NCI-H2029 treated with DMSO at 0.1 percent for 48 hours (cell line): ENCODE measurements around the gene TOP2A.
A peak's percentile ranks its signal among the peaks of the same experiment; 100 is the strongest.

Source experiments
- DNase-seq: peaks from one replicate; lab custom pipeline; 2025; lab: John Stamatoyannopoulos, UW

Gene TOP2A

DNA sequence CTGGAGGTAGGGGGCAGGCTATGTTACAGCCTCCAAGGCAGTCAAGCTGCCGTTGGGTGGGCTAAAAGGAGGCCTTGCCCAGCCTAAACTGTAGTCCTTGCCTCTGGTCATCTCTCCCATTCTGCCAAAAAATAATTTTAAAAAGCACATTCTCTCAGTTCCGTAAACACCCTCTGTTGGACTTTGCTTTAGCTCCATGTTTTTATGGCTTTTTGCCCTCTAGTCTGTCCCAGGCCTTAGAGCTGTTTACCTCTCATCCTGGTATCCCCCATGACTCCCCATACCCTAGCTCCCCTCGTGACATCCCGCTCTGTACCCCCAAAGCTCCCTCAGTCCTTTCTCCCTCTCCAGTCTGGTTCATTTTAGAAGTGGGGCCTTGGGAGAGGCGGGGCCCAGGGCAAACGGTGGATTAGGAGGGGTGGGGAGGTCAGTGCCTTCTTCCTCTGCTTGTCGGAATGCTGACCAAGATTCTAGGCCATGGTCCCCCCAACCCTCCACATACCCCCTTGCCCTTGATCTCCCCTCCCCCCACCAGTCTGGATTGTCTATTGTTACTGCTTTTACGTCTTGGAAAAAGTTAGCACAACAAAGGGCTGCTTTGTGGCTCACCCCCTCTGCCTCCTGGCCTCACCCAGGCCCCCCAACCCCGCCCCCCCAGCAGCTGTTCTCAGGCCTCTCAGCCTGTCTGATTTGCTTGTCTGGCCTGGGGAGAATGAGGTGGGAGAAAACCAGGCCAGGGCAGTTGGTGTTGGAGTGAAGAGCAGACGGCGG lies 71.5 kb downstream of the TOP2A start:
- no peak for DNase-seq

DNA sequence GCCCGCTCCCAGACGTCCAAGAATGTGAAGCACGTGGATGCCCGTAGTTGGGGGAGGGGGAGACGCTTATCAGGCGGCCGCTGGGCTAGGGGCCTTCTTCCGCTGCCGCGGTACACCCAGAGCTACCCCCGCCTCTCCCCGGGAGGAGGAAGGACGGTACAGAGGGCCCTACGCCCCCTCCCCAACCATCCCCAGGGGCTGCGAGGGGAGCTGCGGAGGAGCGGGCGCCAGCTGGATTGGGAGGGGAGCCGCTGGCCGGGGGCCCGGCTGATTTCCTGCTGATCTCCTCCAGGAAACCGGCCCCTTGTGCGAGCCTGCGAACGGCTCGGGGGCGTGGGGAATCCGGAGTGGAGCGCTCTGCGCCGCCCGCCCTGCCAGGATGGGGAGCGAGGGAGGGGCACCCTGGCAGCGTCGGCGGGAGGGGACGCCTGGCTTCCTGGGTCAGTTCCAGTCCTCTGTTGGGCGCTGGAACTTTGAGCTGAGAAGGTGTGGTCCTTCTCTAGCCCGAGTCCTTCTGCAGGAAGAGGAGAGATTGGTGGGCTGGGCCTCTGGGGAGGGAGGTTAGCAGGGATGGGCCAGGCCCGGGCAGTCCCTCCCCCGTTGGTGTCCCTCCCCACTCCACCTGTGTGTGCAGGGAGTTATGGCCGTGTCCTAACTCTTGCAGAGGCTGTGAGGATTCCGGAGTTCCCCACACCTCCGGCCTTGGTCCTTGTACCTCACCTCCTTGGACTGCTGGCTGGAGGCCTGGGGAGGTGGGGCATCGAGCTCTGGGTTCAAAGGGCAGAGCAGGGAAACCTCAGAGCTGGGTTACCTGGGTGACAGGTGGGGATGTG lies 72.3 kb downstream of the TOP2A start:
- DNase-seq, result no peak

DNA sequence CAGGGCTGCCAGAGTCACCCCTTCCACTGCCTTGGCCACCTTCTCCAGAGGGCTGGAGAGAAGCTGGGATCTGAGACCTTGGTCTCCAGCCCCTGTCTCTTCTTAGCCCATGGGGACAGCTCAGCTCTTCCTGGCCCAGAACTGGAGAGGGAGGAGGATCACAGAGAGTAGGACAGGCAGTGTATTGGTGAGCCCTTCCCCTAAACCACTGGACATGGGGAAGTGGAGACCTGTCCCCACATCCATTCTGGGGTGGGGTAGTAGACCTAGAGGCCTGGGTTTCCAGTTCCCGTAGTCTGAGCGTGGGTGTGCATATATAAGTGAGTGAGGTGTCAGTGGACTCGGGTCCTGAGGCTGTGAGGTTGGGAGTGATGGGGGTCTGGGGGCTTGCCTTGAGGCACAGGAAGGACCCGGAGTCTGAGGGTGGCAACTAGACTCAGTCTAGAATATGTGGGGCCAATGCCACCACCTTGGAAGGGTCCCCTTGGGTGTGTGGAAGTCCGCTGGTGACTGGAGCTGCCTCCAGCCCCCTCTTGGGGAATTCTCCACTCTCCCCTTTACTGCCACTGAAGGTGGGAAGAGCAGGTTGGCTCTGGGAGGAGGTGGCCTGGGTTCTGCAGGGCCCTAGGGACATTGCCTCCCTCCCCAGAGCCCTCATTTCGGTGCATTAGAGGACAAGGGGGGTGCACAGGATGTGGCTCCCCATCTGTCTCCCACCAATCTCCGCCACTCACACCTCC lies 73.1 kb downstream of the TOP2A start:
- DNase-seq, result no peak

DNA sequence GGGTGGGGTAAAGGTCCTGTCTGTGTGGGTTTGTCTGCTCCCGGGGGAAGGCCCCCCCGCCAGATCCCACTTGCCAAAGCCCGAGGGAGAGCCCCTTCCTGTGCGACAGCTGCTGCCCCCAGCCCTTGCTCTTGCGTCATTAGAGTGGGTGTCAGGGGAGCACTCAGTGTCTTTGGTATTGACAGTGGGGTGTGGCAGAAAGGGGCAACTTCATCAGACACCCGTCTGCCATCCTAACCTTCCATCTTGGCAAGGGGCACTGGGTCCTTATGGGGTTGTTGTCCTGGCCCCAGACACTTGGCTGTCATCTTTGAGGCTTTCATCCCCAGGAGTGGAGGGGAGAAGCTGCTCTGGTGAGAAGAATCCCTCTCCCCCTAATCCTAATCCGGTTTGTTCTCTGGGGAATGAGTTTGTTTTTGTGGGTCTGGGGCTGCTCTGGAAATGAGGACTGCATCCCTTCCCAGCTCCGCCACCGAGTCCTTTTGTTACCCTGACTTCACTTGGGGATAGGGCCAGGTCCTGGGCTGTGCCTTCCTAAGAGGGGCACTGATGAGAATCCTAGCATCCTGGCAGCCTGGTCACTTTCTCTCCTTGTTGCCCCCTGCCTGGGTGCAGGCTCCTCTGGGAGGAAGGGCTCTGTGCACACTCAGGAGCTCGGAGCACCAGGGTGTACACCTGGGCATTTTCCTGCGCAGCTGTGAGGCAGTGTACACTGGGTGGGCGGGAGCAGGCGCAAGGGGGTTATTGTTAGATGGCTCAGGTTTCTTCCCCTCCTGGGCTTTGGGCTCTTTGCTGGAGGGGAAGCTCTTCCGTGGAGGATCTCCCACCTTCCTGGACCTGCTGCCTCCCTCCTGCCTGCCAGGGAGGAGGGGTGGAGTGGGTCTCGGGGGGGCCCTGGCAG lies 74.2 kb downstream of the TOP2A start:
- no peak for DNase-seq

DNA sequence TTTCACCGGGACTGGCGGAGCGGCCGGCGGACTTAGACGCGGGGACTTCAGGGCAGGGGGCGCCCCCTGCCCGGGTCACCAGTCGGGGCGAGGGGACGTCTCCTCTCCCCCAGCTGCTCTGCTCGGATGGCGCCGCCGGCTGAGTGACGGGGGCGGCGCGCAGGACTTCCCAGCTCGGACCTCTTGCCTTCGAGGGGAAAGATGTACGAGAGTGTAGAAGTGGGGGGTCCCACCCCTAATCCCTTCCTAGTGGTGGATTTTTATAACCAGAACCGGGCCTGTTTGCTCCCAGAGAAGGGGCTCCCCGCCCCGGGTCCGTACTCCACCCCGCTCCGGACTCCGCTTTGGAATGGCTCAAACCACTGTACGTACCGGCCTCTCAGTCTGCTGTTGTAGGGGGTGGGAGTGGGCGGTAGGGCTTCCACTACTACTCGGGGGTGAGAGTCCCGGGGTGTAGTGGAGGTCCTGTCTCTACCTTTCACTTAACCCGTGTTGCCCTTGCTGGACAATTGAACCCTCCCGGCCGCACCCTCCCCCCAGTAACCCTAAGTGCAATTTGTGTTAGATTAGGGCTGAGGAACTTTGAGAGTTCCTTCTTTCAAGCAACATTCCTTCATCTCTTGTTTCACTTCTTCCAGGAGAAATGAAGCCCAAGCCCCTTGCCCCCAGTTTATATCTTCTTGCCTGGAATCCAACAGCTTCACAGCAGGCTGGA lies 75.0 kb downstream of the TOP2A start:
- DNase-seq, result no peak

DNA sequence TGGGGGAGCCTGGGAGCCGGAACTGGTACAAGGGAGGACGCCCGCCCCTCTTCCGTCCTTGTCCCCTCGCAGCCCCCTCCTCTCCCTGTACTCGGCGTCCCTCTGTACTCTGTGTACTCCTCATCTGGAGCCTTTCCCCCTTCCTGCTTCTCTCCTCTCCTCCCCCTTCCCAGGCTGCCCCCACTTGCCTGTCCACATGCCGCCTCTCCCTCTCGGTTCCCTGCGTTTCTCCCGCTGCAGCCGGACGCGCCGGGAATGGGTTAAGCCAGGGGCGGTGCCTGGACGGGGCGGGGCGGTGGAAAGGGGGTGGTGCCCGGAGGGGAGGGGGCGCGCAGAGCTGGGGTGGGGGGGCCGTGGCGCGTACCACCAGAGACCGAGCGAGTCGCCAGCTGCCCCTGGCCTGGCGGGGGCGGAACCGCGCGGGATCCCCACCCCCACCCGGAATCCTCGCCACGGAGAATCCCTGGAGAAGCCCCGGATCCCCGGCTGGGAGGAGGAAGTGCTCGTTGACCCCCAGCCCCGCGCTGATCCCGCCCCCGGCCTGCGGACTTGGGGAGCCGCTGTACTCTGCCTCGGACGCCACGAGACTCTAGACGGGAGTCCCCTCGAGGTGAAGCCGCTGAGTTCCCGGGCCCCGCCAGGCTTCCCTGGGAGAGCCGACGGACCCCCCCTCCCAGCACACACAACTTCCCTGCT lies 75.7 kb downstream of the TOP2A start:
- peak; percentile 42 for DNase-seq

DNA sequence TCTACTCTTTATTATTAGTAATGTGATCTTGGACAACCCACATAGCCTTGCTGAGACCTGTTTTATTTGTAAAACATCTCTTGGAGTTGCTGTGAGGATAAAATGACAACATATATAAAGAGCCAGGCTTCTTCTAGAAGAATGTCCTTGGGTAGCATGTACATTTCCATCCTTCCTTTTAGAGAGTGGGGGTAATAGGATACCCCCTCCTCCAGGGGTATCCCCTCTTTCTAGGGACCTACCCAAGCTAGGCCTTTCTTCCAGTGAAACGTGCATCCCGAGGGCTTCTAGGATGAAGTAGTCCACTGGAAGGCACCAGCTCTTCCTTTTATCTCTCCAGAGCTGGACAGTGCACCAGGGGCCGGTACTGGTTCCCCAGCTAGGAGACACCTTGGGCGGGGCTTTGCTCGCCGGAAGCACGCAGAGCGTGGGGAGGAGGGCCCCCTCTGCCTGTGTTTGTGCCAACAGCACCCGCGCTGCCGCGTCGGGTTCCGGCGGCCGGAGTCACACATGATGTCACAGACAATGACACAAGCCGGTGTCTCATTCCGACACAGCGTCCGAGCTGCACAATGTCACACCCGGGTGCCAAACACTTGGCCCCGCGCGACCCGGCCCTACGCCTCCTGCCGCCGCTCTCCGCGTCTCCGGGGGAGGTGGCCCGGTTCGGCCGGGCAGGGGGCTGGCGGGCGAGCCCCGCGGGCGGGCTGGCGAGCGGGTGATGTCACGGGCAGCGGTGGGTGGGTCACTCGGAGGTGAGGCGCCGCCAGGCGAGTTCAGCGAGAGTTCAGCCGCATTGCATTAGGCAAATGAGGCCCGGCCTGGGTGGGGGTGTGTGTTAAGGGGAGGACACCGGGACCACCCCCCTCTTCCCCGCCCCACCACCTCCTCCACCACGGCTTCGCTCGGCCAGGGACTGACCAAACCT lies 76.6 kb downstream of the TOP2A start:
- DNase-seq, result peak; percentile 22

DNA sequence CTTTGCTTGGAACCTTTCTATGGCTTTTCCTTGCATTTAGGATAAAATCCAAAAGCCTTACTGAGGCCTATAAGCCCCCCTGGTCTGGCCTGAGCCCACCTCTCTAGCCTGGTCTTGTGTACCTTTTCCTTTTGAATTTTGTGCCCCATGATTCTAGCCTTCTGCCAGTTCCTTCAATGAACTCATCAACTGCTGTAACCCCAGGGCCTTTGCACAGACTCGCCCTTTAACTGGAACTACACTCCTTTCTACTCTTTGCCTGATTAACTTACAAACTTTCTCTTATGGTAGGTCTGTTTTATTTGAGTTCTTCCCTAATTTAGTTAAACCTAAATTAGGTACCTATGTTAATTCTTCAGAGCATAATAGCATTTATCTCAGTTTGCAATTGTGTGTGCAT lies 77.4 kb downstream of the TOP2A start:
- DNase-seq, result no peak

DNA sequence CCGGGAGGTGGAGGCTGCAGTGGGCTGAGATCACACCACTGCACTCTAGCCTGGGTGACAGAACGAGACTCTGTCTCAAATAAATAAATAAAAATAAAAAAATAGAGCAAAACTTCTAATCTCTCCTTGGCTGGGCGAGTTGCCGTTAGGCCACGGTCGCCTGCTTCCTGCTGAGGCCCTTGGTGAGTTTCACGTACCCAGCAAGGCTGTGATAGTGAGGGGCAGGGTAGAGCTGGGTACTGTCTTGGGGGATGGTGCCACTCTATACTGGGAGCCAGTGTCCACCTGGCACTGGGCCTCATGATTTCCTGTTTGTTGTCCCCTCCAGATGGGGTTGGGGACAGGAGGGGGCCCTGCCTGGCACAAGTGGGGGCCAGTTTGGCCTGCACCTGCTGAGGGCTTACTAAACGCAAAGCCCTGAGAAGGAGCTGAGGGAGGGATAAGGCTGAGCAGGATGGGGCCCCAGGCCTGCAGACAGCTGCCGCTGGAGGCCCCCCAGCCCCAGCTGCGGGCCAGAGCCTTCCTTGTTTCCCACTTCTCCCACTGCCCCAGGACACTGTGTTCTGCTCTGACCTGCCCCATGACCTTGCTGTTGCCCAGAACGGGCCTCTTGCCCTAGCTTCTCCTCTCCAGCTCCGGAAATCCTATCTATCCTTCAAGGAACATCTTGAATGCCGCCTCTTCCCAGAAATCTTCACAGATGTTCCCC lies 78.6 kb downstream of the TOP2A start:
- no peak for DNase-seq
